Mucosa of descending colon (tissue), 3 donors: ENCODE results near the gene PXDN. TPM values are rescaled to one million over a fixed set of nuclear protein-coding genes. Genes with fewer than 3 reads are reported as not detected.
"Not testable (repeated sequence)": the region's sequence is repeated elsewhere in the genome, so short reads cannot be mapped to it uniquely, and the experiment has no call there.

ENCODE experiments used
- ATAC-seq: fragments of 200-7000 bp; cut with Tn5 transposase; one replicate; pipeline ENCODE4 v1.9.1; 2020; ENCODE audit warnings: mild to moderate bottlenecking, moderate library complexity
- DNase-seq, 3 donors: peaks; one replicate each; pipeline ENCODE4 v3.0.0-alpha.2; 2020
- H3K36me3 ChIP-seq: fragments of 200-600 bp; one replicate; pipeline ENCODE4 v1.8.0; 2021; ENCODE audit warnings: low read depth, mild to moderate bottlenecking
- H3K4me1 ChIP-seq: fragments of 200-600 bp; one replicate; pipeline ENCODE4 v1.8.0; 2021; ENCODE audit warnings: low read depth, mild to moderate bottlenecking
- H3K4me3 ChIP-seq: fragments of 200-600 bp; one replicate; pipeline ENCODE4 v1.8.0; 2021; ENCODE audit warnings: mild to moderate bottlenecking
- H3K9me3 ChIP-seq: fragments of 200-600 bp; one replicate; pipeline ENCODE4 v1.8.0; 2021; ENCODE audit warnings: mild to moderate bottlenecking
- intact Hi-C, 2 donors: fragments of 100-400 bp; cut with DNase I in 1 of 2; cut with micrococcal nuclease in 1 of 2; formaldehyde crosslinking; loops; one replicate each; pipeline versions ENCODE4 v1.11.0 to v1.11.1; 2022; cut with DNase I, micrococcal nuclease
- total RNA-seq, 3 donors: library from RNA; stranded (reverse); fragmentation: NEBNext Ultra II Directional in 2 of 3; extraction: Animal tissue kit (Norgen Biotek cat#: 25700) in 2 of 3; gene quantifications; one replicate each; pipeline versions ENCODE4 v1.2.1 to v1.2.4, GENCODE V29; 2021 to 2023
- TF ChIP-seq, protein P1 (sequence below): fragments of 200-600 bp; IDR thresholded peaks from one replicate; pipeline ENCODE4 v1.8.0; 2022; ENCODE audit warnings: antibody characterized with exemption, mild to moderate bottlenecking
- donor health status: DM: no; HTN: no; CAD: no; lungs with moderate emphysema.
- donor health status: DM: no; HTN: no; CAD: no.
- donor health status: DM: no; HTN: yes; CAD: no.

The PXDN gene
- total RNA-seq, 3 donors from 2014 or later: 9.3 to 52.4 (median 11.9) TPM

DNA sequence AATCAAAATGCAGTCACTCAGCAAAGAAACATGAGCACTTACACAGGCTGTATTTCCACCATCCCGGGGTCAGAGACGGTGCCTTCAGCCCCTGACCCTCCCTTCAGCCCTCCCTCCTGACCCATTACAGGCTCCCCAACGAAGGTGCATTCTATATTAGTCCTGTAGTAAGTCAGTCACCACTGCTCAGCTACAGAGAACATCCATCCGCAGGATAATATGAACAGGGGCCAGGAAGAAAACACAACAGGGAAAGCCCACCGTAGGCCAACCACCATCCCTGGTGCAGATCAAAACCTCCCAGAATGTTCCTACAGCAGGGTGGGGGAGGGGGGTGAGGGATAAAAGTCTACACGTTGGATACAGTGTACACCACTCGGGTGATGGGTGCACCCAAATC is 15.1 kb downstream of the PXDN start:
- H3K4me1 ChIP-seq: no peaks in the 10 kb centered on the region
- no peaks in the 10 kb centered on the region for H3K9me3 ChIP-seq
- ATAC-seq (no peak), DNase-seq (no peak)
- TF ChIP-seq, protein P1, sequence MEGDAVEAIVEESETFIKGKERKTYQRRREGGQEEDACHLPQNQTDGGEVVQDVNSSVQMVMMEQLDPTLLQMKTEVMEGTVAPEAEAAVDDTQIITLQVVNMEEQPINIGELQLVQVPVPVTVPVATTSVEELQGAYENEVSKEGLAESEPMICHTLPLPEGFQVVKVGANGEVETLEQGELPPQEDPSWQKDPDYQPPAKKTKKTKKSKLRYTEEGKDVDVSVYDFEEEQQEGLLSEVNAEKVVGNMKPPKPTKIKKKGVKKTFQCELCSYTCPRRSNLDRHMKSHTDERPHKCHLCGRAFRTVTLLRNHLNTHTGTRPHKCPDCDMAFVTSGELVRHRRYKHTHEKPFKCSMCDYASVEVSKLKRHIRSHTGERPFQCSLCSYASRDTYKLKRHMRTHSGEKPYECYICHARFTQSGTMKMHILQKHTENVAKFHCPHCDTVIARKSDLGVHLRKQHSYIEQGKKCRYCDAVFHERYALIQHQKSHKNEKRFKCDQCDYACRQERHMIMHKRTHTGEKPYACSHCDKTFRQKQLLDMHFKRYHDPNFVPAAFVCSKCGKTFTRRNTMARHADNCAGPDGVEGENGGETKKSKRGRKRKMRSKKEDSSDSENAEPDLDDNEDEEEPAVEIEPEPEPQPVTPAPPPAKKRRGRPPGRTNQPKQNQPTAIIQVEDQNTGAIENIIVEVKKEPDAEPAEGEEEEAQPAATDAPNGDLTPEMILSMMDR: no peak
- intact Hi-C loops: no loop called here
- H3K36me3 ChIP-seq: no peaks in the 10 kb centered on the region
- H3K4me3 ChIP-seq: no peak overlapping the region

- H3K4me1 ChIP-seq: no peaks in the 10 kb centered on the region
- intact Hi-C loops: no loop called here
- TF ChIP-seq, protein P1: no peak
- H3K36me3 ChIP-seq: no peaks in the 10 kb centered on the region
- DNase-seq: peak in 1 of 3 donors; percentile 48
- H3K4me3 ChIP-seq: no peak overlapping the region
- no peaks in the 10 kb centered on the region for H3K9me3 ChIP-seq
- no peak for ATAC-seq
Observed at GRCh38 chr2:1728821-1729220, 15.5 kb downstream of the PXDN start.

GRCh38 chr2:1727796-1728474 is 16.4 kb downstream of the PXDN start:
- TF ChIP-seq, protein P1: no peak
- intact Hi-C loops: no loop called here

DNA sequence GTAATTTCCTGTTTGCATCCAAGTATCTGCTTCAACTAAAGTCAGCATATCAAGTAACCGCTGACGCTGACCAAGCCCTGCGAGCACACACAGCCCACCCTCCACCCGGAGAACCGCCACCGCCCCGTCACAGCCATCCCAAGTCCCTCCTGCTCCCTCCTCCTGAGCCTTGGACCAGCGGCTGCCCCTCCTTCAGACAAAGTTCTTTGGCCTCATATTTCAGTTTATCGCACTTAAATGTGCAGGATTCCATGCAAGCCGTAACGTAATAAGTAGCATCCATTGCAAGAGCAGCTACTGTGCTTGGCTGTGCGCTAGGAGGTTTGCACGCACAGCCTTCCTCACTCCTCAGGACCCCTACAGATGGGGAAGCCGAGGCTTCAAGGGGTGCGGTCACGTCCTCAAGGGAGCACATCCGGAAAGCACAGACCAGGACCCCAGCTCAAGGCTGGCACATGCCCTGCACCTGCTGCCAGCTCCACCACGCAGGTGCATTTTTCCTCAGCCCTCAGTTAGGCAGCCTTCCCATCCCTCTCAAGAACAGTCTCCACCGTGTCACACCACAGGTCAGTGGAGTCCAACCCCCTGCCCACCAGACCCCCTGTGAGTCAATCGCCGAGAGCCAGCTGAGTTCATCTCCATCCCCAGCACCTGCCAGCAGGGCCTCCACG is 17.1 kb downstream of the PXDN start:
- intact Hi-C loops: no loop called here
- TF ChIP-seq, protein P1: no peak
- DNase-seq (peak in 1 of 3 donors; percentile 1), ATAC-seq (no peak)
- no peak overlapping the region for H3K4me3 ChIP-seq
- H3K4me1 ChIP-seq: no peaks in the 10 kb centered on the region
- H3K36me3 ChIP-seq: no peaks in the 10 kb centered on the region
- H3K9me3 ChIP-seq: no peaks in the 10 kb centered on the region

More at GRCh38 chr2:1727796-1728474, 16.4 kb downstream of the PXDN start:
- H3K36me3 ChIP-seq: no peaks in the 10 kb centered on the region
- no peaks in the 10 kb centered on the region for H3K4me1 ChIP-seq
- H3K4me3 ChIP-seq: no peak overlapping the region
- no peak for ATAC-seq
- H3K9me3 ChIP-seq: no peaks in the 10 kb centered on the region
- peak in 2 of 3 donors; percentile 1 to 9 for DNase-seq

GRCh38 chr2:1726558-1726957 is 17.8 kb downstream of the PXDN start:
- Histone ChIP-seq H3K4me3 (no peak overlapping the region), H3K4me1 (no peaks in the 10 kb centered on the region), H3K36me3 (no peaks in the 10 kb centered on the region), H3K9me3 (no peaks in the 10 kb centered on the region)
- TF ChIP-seq, protein P1: no peak
- intact Hi-C loops: no loop called here
- DNase-seq: no peak
- ATAC-seq: no peak

GRCh38 chr2:1724351-1724750 is 20.0 kb downstream of the PXDN start:
- intact Hi-C loops, H3K9me3 ChIP-seq, DNase-seq, ATAC-seq, H3K4me1 ChIP-seq, H3K36me3 ChIP-seq, H3K4me3 ChIP-seq: not testable (repeated sequence)
